ENCODE data around the gene HENMT1. TPM values are rescaled to one million over a fixed set of nuclear protein-coding genes. Genes with fewer than 3 reads are reported as not detected.
A peak's percentile ranks its signal among the peaks of the same experiment; 100 is the strongest.

The HENMT1 gene
- polyA plus RNA-seq, 1 of the 3 experiments (the other 2 are of a cell fraction), result 0.03 TPM

GRCh38 chr1:108644984-108645383 lies 15.9 kb downstream of the HENMT1 start:
- Histone ChIP-seq H3K27ac (ENCODE audit: low read depth in 2 of 2, low read length in 1 of 2) (no peak overlapping the region), H4K20me1 (ENCODE audit: insufficient read depth) (no peaks in the 10 kb centered on the region), H3K9ac (no peak overlapping the region), H2AFZ (ENCODE audit: low read depth) (no peak overlapping the region), H3K36me3 (replicated peaks in 1 of 2; ENCODE audit: control insufficient read depth in 1 of 2, insufficient read depth in 2 of 2, low read length in 1 of 2) (no peaks in the 10 kb centered on the region), H3K4me1 (ENCODE audit: control insufficient read depth in 1 of 2, insufficient read depth in 2 of 2, low read depth in 1 of 2, low read length in 1 of 2) (peaks cover 0 to 4% of the 10 kb centered on the region in 2 experiments; a peak in 1 of 4 replicates), H3K79me2 (ENCODE audit: insufficient read depth) (no peaks in the 10 kb centered on the region), H3K4me2 (no peak overlapping the region), H3K9me3 (no peaks in the 10 kb centered on the region), H3K27me3 (ENCODE audit: insufficient read depth) (no peaks in the 10 kb centered on the region; the same call in 1 of the 2 replicates), H3K4me3 (ENCODE audit: low read depth in 2 of 2, low read length in 1 of 2) (no peak overlapping the region), H3F3A (replicated peaks; ENCODE audit: insufficient read depth) (no peaks in the 10 kb centered on the region), H3K9me2 (no peaks in the 10 kb centered on the region)
- ChIA-PET POLR2A (no interaction called here), CTCF (interaction anchor here (0.7 to 3.0 kb wide), 10 partner anchors 9 to 253 kb away, joined by 3 to 80 read pairs (median 5); partner anchors contain the start of gene EEIG2)
- no peak for DNase-seq
- TF ChIP-seq, protein P1, sequence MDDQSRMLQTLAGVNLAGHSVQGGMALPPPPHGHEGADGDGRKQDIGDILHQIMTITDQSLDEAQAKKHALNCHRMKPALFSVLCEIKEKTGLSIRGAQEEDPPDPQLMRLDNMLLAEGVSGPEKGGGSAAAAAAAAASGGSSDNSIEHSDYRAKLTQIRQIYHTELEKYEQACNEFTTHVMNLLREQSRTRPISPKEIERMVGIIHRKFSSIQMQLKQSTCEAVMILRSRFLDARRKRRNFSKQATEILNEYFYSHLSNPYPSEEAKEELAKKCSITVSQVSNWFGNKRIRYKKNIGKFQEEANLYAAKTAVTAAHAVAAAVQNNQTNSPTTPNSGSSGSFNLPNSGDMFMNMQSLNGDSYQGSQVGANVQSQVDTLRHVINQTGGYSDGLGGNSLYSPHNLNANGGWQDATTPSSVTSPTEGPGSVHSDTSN (IDR thresholded peaks at IDR 0.05), result no peak
- no peak for TF ChIP-seq JUND (IDR thresholded peaks at IDR 0.05)
- 55% methylated on average over 7 of the region's 7 CpGs for WGBS (ENCODE audit: low lambda C conversion rate)

DNA sequence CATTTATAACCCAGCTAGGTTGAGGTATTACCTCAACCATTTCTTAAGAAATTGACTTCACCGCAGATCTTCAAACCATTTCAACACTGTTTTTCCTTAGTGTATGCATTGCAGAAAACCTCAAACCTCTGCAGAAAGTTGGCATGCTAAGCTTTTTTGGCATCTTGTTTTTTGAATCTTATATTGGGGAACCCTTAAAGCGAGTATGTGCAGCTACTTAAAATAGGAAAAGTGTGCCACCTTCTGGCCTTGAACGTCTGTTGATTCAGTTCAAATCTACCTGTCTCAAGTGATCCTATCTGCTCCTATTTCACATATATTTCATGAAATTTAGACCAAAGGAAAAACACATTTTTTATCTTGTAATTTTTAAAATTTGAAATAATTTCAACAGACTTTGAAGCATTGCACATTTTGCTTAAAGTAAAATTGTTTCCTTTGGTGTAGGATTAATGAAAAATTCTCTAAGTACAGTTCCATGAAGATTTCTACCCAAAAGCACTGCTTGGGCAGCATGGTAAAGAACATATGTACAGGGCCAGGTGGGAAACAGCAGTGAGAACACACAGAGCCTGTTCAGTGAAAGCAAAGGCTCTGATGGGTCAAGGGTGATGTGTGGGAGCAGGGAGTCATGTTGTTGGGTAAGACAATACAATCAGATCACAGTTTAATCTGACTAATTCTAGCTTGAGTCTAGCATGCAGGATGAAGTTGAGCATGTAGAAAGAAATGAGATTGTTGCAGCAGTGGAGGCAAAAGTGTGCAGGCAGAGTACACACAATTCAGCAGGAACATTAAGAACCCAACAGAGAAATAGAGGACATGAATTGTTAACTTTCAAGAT lies 17.2 kb downstream of the HENMT1 start:
- Histone ChIP-seq H3K9ac (no peak overlapping the region), H2AFZ (ENCODE audit: low read depth) (no peak overlapping the region), H3K4me2 (no peak overlapping the region), H3F3A (replicated peaks; ENCODE audit: insufficient read depth) (no peaks in the 10 kb centered on the region), H3K27ac (ENCODE audit: low read depth in 2 of 2, low read length in 1 of 2) (no peak overlapping the region), H3K9me3 (no peaks in the 10 kb centered on the region), H3K4me3 (ENCODE audit: low read depth in 2 of 2, low read length in 1 of 2) (no peak overlapping the region), H3K36me3 (replicated peaks in 1 of 2; ENCODE audit: control insufficient read depth in 1 of 2, insufficient read depth in 2 of 2, low read length in 1 of 2) (no peaks in the 10 kb centered on the region), H4K20me1 (ENCODE audit: insufficient read depth) (no peaks in the 10 kb centered on the region), H3K79me2 (ENCODE audit: insufficient read depth) (no peaks in the 10 kb centered on the region), H3K27me3 (ENCODE audit: insufficient read depth) (no peaks in the 10 kb centered on the region), H3K9me2 (no peaks in the 10 kb centered on the region), H3K4me1 (ENCODE audit: control insufficient read depth in 1 of 2, insufficient read depth in 2 of 2, low read depth in 1 of 2, low read length in 1 of 2) (peaks cover 0 to 4% of the 10 kb centered on the region in 2 experiments; a peak in 1 of 4 replicates)
- WGBS (ENCODE audit: low lambda C conversion rate), result 21% methylated on average over 3 of the region's 3 CpGs
- CTCF ChIA-PET, result interaction anchor here (0.6 to 3.0 kb wide), 40 partner anchors 8 to 1213 kb away, joined by 3 to 80 read pairs (median 5); partner anchors contain the start of genes EEIG2, HENMT1 and PRPF38B
- POLR2A ChIA-PET, result no interaction called here
- DNase-seq, result peak; percentile 70
- TF ChIP-seq FOXM1 (IDR thresholded peaks at IDR 0.05; ENCODE audit: low read depth) (no peak), TCF12 (IDR thresholded peaks at IDR 0.05) (no peak), SIN3A (IDR thresholded peaks at IDR 0.05; ENCODE audit: borderline replicate concordance, low read depth, low read length) (no peak), ZBTB33 (IDR thresholded peaks at IDR 0.05; ENCODE audit: borderline replicate concordance, low read depth) (no peak), TEAD4 (IDR thresholded peaks at IDR 0.05; ENCODE audit: borderline replicate concordance, insufficient read depth) (no peak), GATA2 (CRISPR knock-in tag; IDR thresholded peaks at IDR 0.05) (no peak), MXI1 (IDR thresholded peaks at IDR 0.05; ENCODE audit: low read depth, low read length) (no peak)
- TF ChIP-seq, protein P2, sequence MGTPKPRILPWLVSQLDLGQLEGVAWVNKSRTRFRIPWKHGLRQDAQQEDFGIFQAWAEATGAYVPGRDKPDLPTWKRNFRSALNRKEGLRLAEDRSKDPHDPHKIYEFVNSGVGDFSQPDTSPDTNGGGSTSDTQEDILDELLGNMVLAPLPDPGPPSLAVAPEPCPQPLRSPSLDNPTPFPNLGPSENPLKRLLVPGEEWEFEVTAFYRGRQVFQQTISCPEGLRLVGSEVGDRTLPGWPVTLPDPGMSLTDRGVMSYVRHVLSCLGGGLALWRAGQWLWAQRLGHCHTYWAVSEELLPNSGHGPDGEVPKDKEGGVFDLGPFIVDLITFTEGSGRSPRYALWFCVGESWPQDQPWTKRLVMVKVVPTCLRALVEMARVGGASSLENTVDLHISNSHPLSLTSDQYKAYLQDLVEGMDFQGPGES (IDR thresholded peaks at IDR 0.05; ENCODE audit: low read depth, low read length), result no peak
- TF ChIP-seq, protein P3, sequence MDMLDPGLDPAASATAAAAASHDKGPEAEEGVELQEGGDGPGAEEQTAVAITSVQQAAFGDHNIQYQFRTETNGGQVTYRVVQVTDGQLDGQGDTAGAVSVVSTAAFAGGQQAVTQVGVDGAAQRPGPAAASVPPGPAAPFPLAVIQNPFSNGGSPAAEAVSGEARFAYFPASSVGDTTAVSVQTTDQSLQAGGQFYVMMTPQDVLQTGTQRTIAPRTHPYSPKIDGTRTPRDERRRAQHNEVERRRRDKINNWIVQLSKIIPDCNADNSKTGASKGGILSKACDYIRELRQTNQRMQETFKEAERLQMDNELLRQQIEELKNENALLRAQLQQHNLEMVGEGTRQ (IDR thresholded peaks at IDR 0.05; ENCODE audit: borderline replicate concordance, low read depth, low read length), result no peak
- TF ChIP-seq, protein P4, sequence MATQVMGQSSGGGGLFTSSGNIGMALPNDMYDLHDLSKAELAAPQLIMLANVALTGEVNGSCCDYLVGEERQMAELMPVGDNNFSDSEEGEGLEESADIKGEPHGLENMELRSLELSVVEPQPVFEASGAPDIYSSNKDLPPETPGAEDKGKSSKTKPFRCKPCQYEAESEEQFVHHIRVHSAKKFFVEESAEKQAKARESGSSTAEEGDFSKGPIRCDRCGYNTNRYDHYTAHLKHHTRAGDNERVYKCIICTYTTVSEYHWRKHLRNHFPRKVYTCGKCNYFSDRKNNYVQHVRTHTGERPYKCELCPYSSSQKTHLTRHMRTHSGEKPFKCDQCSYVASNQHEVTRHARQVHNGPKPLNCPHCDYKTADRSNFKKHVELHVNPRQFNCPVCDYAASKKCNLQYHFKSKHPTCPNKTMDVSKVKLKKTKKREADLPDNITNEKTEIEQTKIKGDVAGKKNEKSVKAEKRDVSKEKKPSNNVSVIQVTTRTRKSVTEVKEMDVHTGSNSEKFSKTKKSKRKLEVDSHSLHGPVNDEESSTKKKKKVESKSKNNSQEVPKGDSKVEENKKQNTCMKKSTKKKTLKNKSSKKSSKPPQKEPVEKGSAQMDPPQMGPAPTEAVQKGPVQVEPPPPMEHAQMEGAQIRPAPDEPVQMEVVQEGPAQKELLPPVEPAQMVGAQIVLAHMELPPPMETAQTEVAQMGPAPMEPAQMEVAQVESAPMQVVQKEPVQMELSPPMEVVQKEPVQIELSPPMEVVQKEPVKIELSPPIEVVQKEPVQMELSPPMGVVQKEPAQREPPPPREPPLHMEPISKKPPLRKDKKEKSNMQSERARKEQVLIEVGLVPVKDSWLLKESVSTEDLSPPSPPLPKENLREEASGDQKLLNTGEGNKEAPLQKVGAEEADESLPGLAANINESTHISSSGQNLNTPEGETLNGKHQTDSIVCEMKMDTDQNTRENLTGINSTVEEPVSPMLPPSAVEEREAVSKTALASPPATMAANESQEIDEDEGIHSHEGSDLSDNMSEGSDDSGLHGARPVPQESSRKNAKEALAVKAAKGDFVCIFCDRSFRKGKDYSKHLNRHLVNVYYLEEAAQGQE (IDR thresholded peaks at IDR 0.05; ENCODE audit: low read depth, low read length), result no peak
- TF ChIP-seq, protein P5, sequence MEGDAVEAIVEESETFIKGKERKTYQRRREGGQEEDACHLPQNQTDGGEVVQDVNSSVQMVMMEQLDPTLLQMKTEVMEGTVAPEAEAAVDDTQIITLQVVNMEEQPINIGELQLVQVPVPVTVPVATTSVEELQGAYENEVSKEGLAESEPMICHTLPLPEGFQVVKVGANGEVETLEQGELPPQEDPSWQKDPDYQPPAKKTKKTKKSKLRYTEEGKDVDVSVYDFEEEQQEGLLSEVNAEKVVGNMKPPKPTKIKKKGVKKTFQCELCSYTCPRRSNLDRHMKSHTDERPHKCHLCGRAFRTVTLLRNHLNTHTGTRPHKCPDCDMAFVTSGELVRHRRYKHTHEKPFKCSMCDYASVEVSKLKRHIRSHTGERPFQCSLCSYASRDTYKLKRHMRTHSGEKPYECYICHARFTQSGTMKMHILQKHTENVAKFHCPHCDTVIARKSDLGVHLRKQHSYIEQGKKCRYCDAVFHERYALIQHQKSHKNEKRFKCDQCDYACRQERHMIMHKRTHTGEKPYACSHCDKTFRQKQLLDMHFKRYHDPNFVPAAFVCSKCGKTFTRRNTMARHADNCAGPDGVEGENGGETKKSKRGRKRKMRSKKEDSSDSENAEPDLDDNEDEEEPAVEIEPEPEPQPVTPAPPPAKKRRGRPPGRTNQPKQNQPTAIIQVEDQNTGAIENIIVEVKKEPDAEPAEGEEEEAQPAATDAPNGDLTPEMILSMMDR (IDR thresholded peaks at IDR 0.05), result peak; percentile 85
